GM18505 (cell line): ENCODE results near the gene RGS7.
"Not testable (repeated sequence)": the region's sequence is repeated elsewhere in the genome, so short reads cannot be mapped to it uniquely, and the experiment has no call there.

Experiments
- ATAC-seq: cut with Tn5 transposase; IDR thresholded peaks from one replicate; pipeline ENCODE4 v1.9.1; 2021; ENCODE audit not compliant: unreplicated experiment
- POLR2A ChIP-seq: IDR thresholded peaks from 4 replicates; pipeline ENCODE4 v1.6.1; 2011; ENCODE audit warnings: borderline replicate concordance; ENCODE audit not compliant: insufficient read depth, insufficient read length; ENCODE audit errors: extremely low read depth

Gene RGS7

GRCh38 chr1:240758296-240758695 is 598.7 kb downstream of the RGS7 start:
- ATAC-seq, result no peak
- no peak for TF ChIP-seq POLR2A

- TF ChIP-seq POLR2A, result no peak
- no peak for ATAC-seq
These were observed 609.1 kb downstream of the RGS7 start for GRCh38 chr1:240747907-240748306.

DNA sequence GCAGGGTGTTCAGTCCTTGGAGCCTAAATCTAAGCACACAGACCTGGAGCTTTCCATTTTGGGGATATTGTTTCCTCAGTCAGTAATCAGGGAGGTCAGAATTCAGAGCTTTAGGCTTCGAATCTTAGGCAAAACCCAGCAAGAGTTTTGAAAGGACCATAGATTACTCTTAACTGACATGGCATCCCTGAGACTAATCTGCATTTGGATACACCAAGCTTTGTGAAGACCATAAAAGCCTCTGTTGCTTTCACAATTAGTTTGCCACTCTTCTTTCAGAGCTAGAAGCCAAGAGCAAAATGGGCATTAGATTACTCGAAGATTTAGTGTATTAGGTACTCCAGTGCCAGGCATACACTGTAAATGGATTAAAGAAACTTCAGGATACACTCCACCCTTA is 613.3 kb downstream of the RGS7 start:
- ATAC-seq, result no peak
- TF ChIP-seq POLR2A, result no peak

GRCh38 chr1:240739754-240740153 is 617.3 kb downstream of the RGS7 start:
- no peak for TF ChIP-seq POLR2A

DNA sequence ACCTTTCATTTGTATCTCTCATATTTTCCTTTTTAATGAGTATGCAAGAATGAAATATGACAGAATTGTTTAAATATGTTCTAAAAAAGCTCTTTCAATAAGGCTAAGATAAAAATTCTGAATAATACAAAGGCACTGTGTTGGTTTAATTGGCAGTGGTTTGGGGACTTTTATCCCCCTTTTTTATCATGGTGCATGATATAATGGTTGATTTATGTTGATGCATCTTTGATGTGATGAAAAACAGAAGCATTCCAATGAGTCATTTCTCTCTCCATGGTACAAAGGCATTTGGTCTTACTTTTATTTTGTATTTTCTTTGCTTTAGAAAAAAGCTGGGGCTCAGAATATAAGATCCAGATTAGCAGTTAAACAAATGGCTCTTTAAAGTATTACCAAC is 617.9 kb downstream of the RGS7 start:
- no peak for ATAC-seq
- TF ChIP-seq POLR2A, result no peak

More at GRCh38 chr1:240739754-240740153, 617.3 kb downstream of the RGS7 start:
- no peak for ATAC-seq

DNA sequence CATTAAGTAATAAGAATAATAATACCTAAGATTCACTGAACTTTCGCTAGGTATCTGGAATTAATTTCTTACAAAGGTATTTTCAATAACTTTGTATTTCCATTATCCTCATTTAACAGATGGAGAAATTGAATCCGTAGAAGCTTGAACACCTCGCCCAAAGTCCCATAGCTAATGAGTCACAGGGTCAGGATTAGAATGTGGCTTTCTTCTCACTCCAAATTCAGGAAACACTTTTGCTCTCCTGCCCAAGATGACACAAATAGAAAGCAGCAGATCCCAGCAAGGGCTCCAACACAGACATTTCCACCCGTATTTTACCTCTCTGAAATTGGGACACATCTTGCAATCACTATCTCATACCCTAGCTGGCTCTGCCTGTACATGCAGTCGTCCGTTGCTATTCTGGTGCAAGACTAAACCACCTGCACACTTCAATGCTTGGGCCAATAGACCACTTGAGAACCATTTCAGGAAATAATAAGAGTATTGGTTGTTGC is 619.2 kb downstream of the RGS7 start:
- TF ChIP-seq POLR2A, result no peak
- no peak for ATAC-seq

DNA sequence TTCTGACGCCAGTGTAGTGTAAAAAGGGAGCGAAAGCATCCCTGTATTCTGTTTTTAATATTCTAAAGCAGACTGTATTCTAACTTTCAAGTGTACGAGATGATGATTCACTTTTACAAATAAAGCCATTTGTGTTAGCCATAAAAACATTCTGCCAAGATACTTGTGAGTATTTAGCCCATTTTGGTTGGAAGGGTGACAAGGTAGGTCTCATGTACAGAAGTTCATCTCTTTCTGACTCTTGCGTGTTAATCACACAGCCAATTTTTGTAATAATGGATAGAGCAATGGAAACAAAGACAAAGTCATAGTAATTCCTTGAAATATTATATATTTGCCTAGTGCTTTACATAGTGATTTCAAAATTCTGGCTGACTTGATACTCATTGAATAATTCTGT is 619.7 kb downstream of the RGS7 start:
- ATAC-seq, result no peak
- TF ChIP-seq POLR2A, result no peak

- not testable (repeated sequence) for ATAC-seq
These were observed 622.3 kb downstream of the RGS7 start for GRCh38 chr1:240734705-240735104.

- no peak for ATAC-seq
- TF ChIP-seq POLR2A, result no peak
These were observed 623.0 kb downstream of the RGS7 start for GRCh38 chr1:240734001-240734400.

DNA sequence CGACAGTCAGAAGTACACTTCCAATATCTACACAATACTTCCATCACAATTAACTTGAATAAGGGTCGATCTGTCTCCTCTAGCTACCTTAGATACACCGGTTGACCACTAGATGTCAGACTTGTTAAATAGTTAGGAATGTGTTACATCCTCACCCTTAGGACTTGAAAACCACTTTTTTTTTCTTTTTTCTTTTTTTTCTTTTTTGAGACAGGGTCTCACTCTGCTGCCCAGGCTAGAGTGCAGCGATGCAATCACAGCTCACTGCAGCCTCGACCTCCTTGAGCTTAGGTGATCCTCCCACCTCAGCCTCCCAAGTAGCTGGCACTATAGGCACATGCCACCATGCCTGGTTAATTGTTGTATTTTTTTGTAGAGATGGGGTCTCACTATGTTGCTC is 624.6 kb downstream of the RGS7 start:
- peak; percentile 95 for ATAC-seq
- no peak for TF ChIP-seq POLR2A
